Measurements from ENCODE around the gene CARD19. TPM values are rescaled to one million over a fixed set of nuclear protein-coding genes. Genes with fewer than 3 reads are reported as not detected.

CARD19 gene
- total RNA-seq, 2 experiments from 2014 or later = 51.7 to 55.4 TPM

- Mint-ChIP-seq H3K4me3 (no peak overlapping the region), H3K4me1 (ENCODE audit: low read depth) (peaks cover 53% of the 10 kb centered on the region), H3K27ac (no peak overlapping the region), H3K27me3 (ENCODE audit: low read depth) (no peaks in the 10 kb centered on the region), H3K36me3 (ENCODE audit: low read depth) (peaks cover 54% of the 10 kb centered on the region), H3K9me3 (ENCODE audit: insufficient read depth) (peaks cover 6% of the 10 kb centered on the region)
- DNase-seq (no peak), ATAC-seq (no peak)
- POLR2A ChIA-PET = interaction anchor here (0.9 kb wide), 1 partner anchor 25 kb away, joined by 4 read pairs; no protein-coding TSS in a partner anchor
- CTCF ChIA-PET = no interaction called here
These were observed 6.5 kb upstream of the CARD19 start for GRCh38 chr9:93089481-93089991.

GRCh38 chr9:93090091-93090655 is 5.8 kb upstream of the CARD19 start:
- ChIA-PET CTCF (no interaction called here), POLR2A (no interaction called here)
- peaks cover 6% of the 10 kb centered on the region for H3K9me3 Mint-ChIP-seq (ENCODE audit: insufficient read depth)
- H3K27ac Mint-ChIP-seq = peak overlapping the region; percentile 31
- ATAC-seq = no peak
- H3K27me3 Mint-ChIP-seq (ENCODE audit: low read depth) = no peaks in the 10 kb centered on the region
- no peak overlapping the region for H3K4me3 Mint-ChIP-seq
- no peak for DNase-seq
- H3K4me1 Mint-ChIP-seq (ENCODE audit: low read depth) = peaks cover 59% of the 10 kb centered on the region
- H3K36me3 Mint-ChIP-seq (ENCODE audit: low read depth) = peaks cover 49% of the 10 kb centered on the region

GRCh38 chr9:93091056-93091452 is 5.0 kb upstream of the CARD19 start:
- Mint-ChIP-seq H3K4me3 (no peak overlapping the region), H3K27me3 (ENCODE audit: low read depth) (no peaks in the 10 kb centered on the region), H3K4me1 (ENCODE audit: low read depth) (peaks cover 54% of the 10 kb centered on the region), H3K27ac (peak overlapping the region; percentile 60), H3K9me3 (ENCODE audit: insufficient read depth) (peaks cover 6% of the 10 kb centered on the region), H3K36me3 (ENCODE audit: low read depth) (peaks cover 41% of the 10 kb centered on the region)
- CTCF ChIA-PET = interaction anchor here (1.2 to 2.1 kb wide), 3 partner anchors 14 to 134 kb away, joined by 3 to 7 read pairs (median 4); no protein-coding TSS in a partner anchor
- no peak for DNase-seq
- POLR2A ChIA-PET = interaction anchor here (1.0 kb wide), 1 partner anchor 26 kb away, joined by 4 read pairs; no protein-coding TSS in a partner anchor
- no peak for ATAC-seq

- ATAC-seq (no peak), DNase-seq (peak; percentile 42)
- ChIA-PET POLR2A (interaction anchor here (1.0 kb wide), 1 partner anchor 27 kb away, joined by 4 read pairs; no protein-coding TSS in a partner anchor), CTCF (interaction anchor here (1.2 to 2.1 kb wide), 4 partner anchors 14 to 135 kb away, joined by 3 to 7 read pairs (median 4); no protein-coding TSS in a partner anchor)
- peaks cover 36% of the 10 kb centered on the region for H3K36me3 Mint-ChIP-seq (ENCODE audit: low read depth)
- H3K27me3 Mint-ChIP-seq (ENCODE audit: low read depth) = no peaks in the 10 kb centered on the region
- peaks cover 6% of the 10 kb centered on the region for H3K9me3 Mint-ChIP-seq (ENCODE audit: insufficient read depth)
- no peak overlapping the region for H3K4me3 Mint-ChIP-seq
- peaks cover 52% of the 10 kb centered on the region for H3K4me1 Mint-ChIP-seq (ENCODE audit: low read depth)
- H3K27ac Mint-ChIP-seq = peak overlapping the region; percentile 98
These were observed 4.5 kb upstream of the CARD19 start for GRCh38 chr9:93091453-93092081.

GRCh38 chr9:93092251-93092991 is 3.6 kb upstream of the CARD19 start:
- DNase-seq = no peak
- no peaks in the 10 kb centered on the region for H3K27me3 Mint-ChIP-seq (ENCODE audit: low read depth)

GRCh38 chr9:93093127-93093876 is 2.7 kb upstream of the CARD19 start:
- Mint-ChIP-seq H3K36me3 (ENCODE audit: low read depth) (peaks cover 34% of the 10 kb centered on the region), H3K9me3 (ENCODE audit: insufficient read depth) (peaks cover 6% of the 10 kb centered on the region), H3K27ac (peak overlapping the region; percentile 98), H3K27me3 (ENCODE audit: low read depth) (no peaks in the 10 kb centered on the region), H3K4me1 (ENCODE audit: low read depth) (peaks cover 63% of the 10 kb centered on the region), H3K4me3 (peak overlapping the region; percentile 74)
- ChIA-PET POLR2A (interaction anchor here (0.6 kb wide), 1 partner anchor 26 kb away, joined by 3 read pairs; no protein-coding TSS in a partner anchor), CTCF (interaction anchor here (1.2 kb wide), 1 partner anchor 29 kb away, joined by 3 read pairs; no protein-coding TSS in a partner anchor)
- ATAC-seq (no peak), DNase-seq (no peak)

More at GRCh38 chr9:93092251-93092991, 3.6 kb upstream of the CARD19 start:
- peaks cover 54% of the 10 kb centered on the region for H3K4me1 Mint-ChIP-seq (ENCODE audit: low read depth)
- H3K27ac Mint-ChIP-seq = peak overlapping the region; percentile 98
- ATAC-seq = no peak
- peaks cover 35% of the 10 kb centered on the region for H3K36me3 Mint-ChIP-seq (ENCODE audit: low read depth)
- ChIA-PET CTCF (interaction anchor here (1.2 to 2.1 kb wide), 5 partner anchors 13 to 136 kb away, joined by 3 to 7 read pairs (median 4); no protein-coding TSS in a partner anchor), POLR2A (interaction anchor here (0.6 kb wide), 1 partner anchor 28 kb away, joined by 4 read pairs; no protein-coding TSS in a partner anchor)
- no peak overlapping the region for H3K4me3 Mint-ChIP-seq
- peaks cover 6% of the 10 kb centered on the region for H3K9me3 Mint-ChIP-seq (ENCODE audit: insufficient read depth)

GRCh38 chr9:93093877-93094657 is 1.9 kb upstream of the CARD19 start:
- no peak for DNase-seq

GRCh38 chr9:93094658-93095204 is 1.3 kb upstream of the CARD19 start:
- Mint-ChIP-seq H3K9me3 (ENCODE audit: insufficient read depth) (peaks cover 6% of the 10 kb centered on the region), H3K4me3 (peak overlapping the region; percentile 74)

More at GRCh38 chr9:93093877-93094657, 1.9 kb upstream of the CARD19 start:
- Mint-ChIP-seq H3K4me1 (ENCODE audit: low read depth) (peaks cover 69% of the 10 kb centered on the region), H3K27me3 (ENCODE audit: low read depth) (no peaks in the 10 kb centered on the region), H3K27ac (peak overlapping the region; percentile 98), H3K36me3 (ENCODE audit: low read depth) (peaks cover 30% of the 10 kb centered on the region), H3K9me3 (ENCODE audit: insufficient read depth) (peaks cover 6% of the 10 kb centered on the region), H3K4me3 (peak overlapping the region; percentile 74)
- no peak for ATAC-seq
- ChIA-PET POLR2A (interaction anchor here (0.6 to 3.4 kb wide), 10 partner anchors 8 to 360 kb away, joined by 3 to 31 read pairs (median 4); partner anchors contain the start of gene NINJ1), CTCF (interaction anchor here (0.8 to 1.3 kb wide), 2 partner anchors 30 to 90 kb away, joined by 3 to 4 read pairs; no protein-coding TSS in a partner anchor)

GRCh38 chr9:93095205-93096130 is 549 bp upstream of the CARD19 start:
- H3K36me3 Mint-ChIP-seq (ENCODE audit: low read depth) = peaks cover 29% of the 10 kb centered on the region
- H3K9me3 Mint-ChIP-seq (ENCODE audit: insufficient read depth) = peaks cover 6% of the 10 kb centered on the region
- DNase-seq (peak; percentile 100), ATAC-seq (peak; percentile 84)
- CTCF ChIA-PET = interaction anchor here (0.8 to 1.3 kb wide), 4 partner anchors 13 to 92 kb away, joined by 3 to 7 read pairs (median 4); no protein-coding TSS in a partner anchor
- peak overlapping the region; percentile 98 for H3K27ac Mint-ChIP-seq
- peaks cover 79% of the 10 kb centered on the region for H3K4me1 Mint-ChIP-seq (ENCODE audit: low read depth)
- POLR2A ChIA-PET = interaction anchor here (0.6 to 3.4 kb wide), 19 partner anchors 9 to 358 kb away, joined by 3 to 31 read pairs (median 3); partner anchors contain the start of gene NINJ1
- peak overlapping the region; percentile 74 for H3K4me3 Mint-ChIP-seq
- H3K27me3 Mint-ChIP-seq (ENCODE audit: low read depth) = no peaks in the 10 kb centered on the region

More at GRCh38 chr9:93094658-93095204, 1.3 kb upstream of the CARD19 start:
- Mint-ChIP-seq H3K4me1 (ENCODE audit: low read depth) (peaks cover 76% of the 10 kb centered on the region), H3K27ac (peak overlapping the region; percentile 98), H3K27me3 (ENCODE audit: low read depth) (no peaks in the 10 kb centered on the region), H3K36me3 (ENCODE audit: low read depth) (peaks cover 28% of the 10 kb centered on the region)
- POLR2A ChIA-PET = interaction anchor here (0.7 to 3.4 kb wide), 11 partner anchors 8 to 359 kb away, joined by 3 to 31 read pairs (median 5); partner anchors contain the start of gene NINJ1
- CTCF ChIA-PET = interaction anchor here (0.8 to 1.3 kb wide), 4 partner anchors 14 to 91 kb away, joined by 3 to 7 read pairs (median 4); no protein-coding TSS in a partner anchor
- DNase-seq (peak; percentile 40), ATAC-seq (no peak)
